Germinal center (tissue), 1 donor: ENCODE measurements around the gene CT55.
"Not testable (repeated sequence)": the region's sequence is repeated elsewhere in the genome, so short reads cannot be mapped to it uniquely, and the experiment has no call there.

Source experiments
- DNase-seq: peaks from one replicate; pipeline ENCODE4 v3.0.0; 2012; ENCODE audit warnings: mixed read lengths, low spot score

The CT55 gene, protein sequence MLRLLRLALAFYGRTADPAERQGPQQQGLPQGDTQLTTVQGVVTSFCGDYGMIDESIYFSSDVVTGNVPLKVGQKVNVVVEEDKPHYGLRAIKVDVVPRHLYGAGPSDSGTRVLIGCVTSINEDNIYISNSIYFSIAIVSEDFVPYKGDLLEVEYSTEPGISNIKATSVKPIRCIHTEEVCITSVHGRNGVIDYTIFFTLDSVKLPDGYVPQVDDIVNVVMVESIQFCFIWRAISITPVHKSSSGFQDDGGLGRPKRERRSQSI

GRCh38 chrX:135170877-135171519 is at the start of gene CT55:
CT55 (minus strand) TSS chrX:135171398; CDS start chrX:135171171, 227 bp downstream.
- DNase-seq: no peak

DNA sequence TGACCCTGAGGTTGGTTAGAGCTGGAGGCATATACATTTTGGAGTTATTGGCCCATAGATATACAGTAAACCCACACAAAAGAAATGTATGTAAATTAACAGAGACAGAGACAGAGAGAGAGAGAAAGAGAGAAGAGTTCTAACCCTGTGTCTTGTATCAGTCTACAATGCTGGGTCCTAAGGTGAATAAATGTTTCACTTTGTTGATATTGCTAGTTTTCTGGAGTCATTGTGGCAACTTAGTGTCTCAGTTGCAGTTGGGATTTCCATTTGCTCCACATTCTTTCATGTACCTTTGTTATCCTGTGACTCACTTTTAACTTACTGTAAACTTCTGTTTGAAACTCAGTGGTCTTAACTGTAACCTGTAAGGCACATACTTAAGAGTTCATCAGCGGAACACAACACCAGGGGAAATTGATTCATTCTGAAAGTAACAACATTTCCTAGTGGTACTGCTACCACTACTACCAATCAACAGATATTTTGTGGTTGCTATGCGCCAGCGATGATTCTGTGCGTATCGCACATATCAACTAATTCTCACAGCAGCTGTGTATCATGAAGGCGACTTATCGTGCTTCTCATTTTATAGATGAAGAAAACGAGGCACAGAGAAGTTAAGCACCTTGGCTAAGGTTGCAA is 42.1 kb upstream of the CT55 start:
- no peak for DNase-seq

DNA sequence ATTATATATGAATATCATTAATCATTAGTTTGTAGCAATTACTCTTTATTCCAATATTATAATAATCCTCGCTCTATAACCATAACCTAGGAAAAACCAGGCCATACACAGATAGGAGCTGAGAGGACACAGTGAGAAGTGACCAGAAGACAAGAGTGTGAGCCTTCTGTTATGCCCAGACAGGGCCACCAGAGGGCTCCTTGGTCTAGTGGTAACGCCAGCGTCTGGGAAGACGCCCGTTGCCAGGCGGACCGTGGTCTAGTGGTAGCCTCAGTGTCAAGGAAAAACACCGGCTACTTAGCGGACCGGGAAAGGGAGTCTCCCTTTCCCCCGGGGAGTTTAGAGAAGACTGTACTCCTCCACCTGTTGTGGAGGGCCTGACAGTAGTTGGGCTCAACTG is 35.2 kb upstream of the CT55 start:
- not testable (repeated sequence) for DNase-seq

DNA sequence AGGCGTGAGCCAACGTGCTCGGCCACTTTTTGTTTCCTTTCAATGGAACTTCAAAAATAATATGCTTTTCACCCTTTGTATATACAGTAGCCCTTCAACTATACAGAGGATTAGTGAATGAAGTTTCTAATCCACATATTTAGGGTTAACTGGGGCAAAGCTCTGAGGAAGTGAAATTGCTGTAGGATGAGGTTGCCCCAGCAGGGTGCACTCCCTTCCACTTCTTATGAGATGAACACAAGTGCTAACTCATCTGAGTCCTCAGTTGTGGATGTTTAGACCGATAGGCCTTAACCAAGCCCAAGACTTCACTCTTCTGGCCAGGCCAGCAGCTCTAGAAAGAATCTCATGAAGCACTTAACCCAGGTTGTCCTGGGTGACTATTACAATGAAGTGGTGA is 29.1 kb upstream of the CT55 start:
- DNase-seq: no peak

DNA sequence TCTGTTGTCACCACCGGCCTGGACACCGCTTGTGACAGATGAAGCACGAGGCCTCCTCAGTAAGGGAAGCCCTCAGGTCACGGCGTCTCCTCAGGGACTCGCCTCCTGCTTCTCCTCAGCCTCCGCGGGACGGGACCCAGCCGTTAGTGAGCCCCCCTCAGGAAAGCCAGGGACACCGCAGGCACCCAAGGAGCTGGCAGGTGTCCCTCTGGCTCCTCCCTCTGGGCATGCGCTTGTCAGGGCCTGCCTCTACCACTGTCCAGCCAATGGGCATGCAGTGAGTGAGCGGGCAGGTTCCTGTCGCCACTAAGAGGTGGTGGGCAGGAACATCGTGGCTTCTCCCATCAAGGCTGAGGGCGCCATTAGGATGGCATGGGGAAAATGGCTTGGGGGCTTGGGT is 23.5 kb upstream of the CT55 start:
- DNase-seq: no peak

GRCh38 chrX:135193740-135194139 is 22.5 kb upstream of the CT55 start:
- no peak for DNase-seq

DNA sequence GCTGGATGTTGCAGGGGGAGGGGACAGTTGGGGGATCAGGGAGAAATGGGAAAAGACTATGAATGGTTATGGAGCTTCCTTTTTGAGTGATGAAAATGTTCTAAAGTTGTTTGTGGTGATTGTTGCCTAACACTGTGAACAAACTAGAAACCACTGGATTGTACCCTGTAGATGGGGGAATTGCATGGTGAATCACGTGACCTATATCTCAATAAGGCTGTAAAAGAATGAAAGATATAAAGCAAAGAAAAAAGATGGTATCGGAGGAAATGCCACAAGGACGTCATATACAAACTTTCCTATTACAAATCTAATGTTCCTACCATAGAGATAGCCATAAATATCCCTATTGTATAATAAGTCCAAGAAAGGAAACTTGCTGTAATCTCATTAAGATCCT is 20.6 kb upstream of the CT55 start:
- DNase-seq: no peak

- peak; percentile 14 for DNase-seq
Observed at GRCh38 chrX:135185795-135186443, 14.7 kb upstream of the CT55 start.

GRCh38 chrX:135178636-135179035 is 7.4 kb upstream of the CT55 start:
- DNase-seq: no peak

DNA sequence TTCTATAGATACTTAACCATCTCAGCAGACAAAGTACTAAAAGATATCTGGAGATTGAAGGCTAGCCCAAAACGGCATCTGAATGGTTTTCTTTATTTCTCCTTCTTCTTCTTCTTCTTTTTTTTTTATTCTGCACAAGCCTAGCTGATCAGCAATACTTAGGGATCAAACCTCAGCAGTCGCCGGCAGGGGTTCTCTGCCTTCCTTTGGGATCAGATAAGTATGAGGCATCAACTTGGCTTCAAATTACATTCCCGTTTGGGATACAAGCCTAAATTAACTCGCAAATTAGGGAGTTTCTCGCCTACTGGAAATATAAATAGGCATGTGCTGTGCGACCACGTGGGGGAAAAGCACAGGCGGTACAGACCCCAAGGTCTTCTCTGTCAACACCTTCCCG is 730 bp downstream of the CT55 start:
- DNase-seq: no peak

DNA sequence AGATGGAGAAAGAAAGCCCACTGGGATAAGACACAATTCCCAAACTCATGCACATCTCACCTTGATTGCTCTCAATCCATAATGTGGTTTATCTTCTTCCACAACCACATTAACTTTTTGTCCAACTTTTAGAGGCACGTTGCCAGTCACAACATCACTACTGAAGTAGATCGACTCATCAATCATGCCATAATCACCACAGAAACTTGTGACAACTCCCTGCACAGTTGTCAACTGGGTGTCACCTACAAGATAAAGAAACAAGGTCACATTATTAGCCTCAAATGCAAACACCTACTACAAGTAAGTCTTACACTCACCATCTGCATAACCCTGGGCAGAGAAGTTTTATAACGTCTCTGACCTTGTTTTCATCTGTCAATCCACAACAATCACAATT is 1.7 kb downstream of the CT55 start:
- DNase-seq: not testable (repeated sequence)

GRCh38 chrX:135168486-135168885 is 2.7 kb downstream of the CT55 start:
- DNase-seq: no peak

DNA sequence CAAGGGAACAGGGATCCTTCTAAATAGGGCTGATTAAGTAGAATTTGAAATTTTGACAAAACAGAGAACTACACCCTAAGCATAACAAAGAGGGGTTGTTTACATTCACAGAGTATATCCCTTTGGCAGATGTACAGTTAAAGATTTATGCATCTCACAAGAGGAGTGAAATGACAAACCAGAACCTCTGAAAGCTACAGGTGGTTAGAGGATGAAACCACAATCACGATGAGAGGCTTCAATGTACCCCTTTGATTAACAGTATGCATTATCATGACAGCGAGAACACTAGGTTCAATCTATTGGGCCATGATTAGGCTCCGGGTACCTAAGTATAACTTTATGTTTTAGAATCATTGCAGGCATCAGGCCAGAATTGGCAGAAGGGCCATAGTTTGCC is 16.5 kb downstream of the CT55 start:
- DNase-seq: not testable (repeated sequence)

GRCh38 chrX:135126145-135126544 is 45.1 kb downstream of the CT55 start:
- not testable (repeated sequence) for DNase-seq

DNA sequence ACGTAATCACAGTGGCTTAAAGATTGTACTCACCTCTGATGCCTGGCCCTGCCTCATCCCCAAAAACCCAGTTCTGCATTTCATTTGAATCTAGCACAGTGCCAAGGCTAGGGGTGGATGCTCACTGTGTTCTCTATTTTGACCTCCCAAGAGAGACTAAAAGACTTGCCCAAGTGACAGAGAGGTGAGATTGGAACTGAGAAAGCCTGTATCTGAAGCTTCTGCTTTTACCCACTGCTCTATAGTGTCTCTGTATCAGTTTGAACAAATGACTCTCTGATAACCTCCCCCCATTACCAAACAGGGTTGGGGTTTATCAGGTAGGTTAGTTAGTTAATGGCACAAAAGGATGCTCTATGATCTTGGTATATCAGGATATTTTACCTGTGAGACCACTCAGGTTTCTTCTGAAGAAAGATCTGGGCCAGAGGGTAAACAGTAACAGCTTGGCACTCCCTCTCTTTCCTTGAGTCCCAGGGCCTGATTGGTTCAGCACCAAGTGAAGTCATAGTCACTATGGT is 51.1 kb downstream of the CT55 start, which contains the start of gene ETDB:
Gene ETDB, minus strand, starts transcription at position 471 of the 521 bp plus-strand sequence. CDS start 1,265 bp downstream, outside the sequence.
- not testable (repeated sequence) for DNase-seq

DNA sequence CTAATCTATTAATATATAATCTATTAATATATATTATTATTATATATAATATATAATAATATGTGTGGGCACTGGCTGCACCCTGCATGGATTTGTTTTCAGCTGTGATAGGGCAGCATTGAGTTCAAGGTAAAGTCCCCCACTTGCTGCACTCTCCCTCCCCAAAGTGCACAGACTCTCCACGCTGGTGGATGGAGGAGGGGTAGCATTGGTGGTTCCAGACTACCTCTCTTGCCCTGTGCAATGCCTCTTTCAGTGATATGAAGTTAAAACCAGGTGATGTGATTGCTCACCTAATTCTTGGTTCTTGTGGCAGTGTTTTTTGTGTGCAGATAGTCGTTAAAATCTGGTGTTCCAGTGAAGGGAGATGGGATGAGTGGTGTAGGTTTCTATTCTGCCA is 55.1 kb downstream of the CT55 start:
- not testable (repeated sequence) for DNase-seq

DNA sequence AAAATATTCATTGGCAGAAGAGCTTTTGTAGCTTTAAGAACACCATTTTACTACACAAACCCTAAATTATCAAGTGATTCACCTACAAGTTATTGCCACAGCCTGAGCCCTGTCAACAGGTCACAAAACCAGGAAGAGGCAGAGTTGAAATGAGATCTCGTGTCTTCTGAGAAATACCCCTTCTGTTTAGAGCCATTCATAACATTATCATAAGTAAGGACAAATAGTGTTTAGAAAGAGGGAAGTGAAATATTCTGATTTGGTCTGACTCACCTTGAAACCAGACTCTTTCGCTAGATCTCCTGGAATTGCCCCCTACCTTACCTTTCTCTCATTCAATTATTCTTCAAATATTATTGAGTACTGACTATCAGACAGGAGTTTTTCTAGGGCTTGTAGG is 56.8 kb downstream of the CT55 start:
- DNase-seq: peak; percentile 6

- no peak for DNase-seq
Observed at GRCh38 chrX:135112743-135113142, 58.5 kb downstream of the CT55 start.

DNA sequence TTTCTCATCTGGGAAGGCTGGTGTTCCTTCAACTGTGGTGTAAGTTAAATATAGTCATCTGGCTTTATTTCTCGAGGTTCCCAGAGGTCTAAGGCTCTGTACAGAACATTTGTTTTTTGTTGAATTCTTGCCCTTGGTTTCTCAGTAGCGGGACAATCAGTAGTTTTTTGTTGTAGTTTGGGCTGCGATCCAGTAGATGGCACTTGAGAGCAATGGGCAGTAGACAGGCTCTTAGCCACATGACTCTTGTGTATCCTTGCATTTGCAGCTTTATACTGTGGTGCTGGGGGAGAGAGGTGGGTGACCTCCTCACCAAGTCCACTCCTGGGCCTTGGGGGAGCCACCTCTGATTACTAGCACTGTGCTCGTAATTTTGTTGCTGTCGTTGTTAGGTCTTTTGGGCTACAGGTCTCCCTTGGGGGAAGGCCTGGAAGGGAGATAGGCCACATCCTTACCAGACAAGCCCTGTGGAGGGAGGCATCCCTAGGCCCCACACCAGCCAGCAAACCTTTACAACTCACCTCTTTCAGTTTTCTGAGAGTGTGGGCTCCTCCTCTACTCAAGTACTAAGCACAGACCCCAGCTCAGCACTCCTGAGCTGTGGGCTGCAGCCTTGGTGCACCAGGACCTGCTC is 59.0 kb downstream of the CT55 start:
- DNase-seq: peak; percentile 14

GRCh38 chrX:135109554-135109953 is 61.6 kb downstream of the CT55 start:
- no peak for DNase-seq
